GM19240 (cell line): ENCODE measurements around the gene RHBDL2.
"Not testable (repeated sequence)": the region's sequence is repeated elsewhere in the genome, so short reads cannot be mapped to it uniquely, and the experiment has no call there.

Source experiments
- DNase-seq: peaks from one replicate; pipeline ENCODE4 v3.0.0; 2011; ENCODE audit warnings: low spot score; ENCODE audit not compliant: insufficient read length

RHBDL2 gene

GRCh38 chr1:38932571-38932970 is 9.1 kb downstream of the RHBDL2 start:
- no peak for DNase-seq

DNA sequence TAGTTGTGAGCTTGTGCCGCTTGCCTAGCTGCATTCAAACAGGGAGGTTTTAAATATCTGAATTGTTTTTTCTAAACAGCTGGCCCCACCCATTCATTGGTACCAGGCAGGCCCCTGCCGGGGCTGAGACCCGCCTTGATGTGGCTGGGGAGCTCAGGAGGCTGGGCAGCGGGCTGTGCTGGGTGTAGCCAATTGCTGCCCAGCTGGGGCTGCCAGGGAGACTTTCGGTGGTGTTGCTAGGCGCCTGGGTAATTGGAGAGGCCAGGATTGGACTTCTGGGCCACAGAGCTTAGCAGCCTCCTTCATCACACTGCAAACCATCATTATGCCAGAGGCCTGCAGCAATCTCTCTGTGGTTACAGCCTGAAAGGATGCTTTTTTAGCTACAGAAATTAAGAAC is 12.2 kb downstream of the RHBDL2 start:
- no peak for DNase-seq

GRCh38 chr1:38929054-38929453 is 12.6 kb downstream of the RHBDL2 start:
- no peak for DNase-seq

DNA sequence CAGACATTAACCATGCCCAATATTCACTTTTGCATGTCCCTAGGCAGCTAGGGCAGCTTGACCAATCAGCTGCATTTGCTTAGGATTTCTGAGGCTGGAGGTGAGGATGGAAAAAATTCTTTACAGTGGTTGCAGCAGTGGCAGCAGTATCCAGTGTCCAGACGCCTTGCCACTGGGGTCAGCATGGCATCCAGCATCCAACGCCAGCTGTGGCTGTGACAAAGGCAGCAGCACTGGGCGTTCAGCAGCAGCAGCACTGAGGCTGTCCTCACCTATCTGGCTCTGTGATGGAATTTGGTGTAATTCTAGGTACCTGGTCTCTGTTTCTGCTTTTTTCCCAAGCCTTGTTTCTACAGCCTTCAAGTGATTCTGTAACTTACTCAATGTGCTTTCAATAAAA is 15.5 kb downstream of the RHBDL2 start:
- DNase-seq = no peak

GRCh38 chr1:38925391-38925790 is 16.2 kb downstream of the RHBDL2 start:
- no peak for DNase-seq

DNA sequence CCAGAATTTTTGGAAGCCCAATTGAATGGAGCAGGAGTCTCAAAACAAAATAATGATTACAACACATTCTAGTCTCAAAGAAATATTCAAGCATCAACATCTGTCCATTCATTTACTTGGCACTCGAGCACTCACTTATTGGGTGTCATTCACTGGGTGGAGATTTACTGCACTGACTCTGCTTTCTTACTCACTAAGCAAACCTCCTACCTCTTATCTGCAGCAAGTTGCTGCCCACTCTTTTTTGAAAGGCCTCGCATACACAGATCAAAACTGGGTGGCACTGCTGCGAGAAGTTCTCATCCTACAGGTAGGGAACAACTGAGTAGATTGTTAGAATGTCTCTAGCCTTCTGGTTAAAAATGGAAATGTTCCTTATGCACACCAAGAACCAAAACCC is 18.0 kb downstream of the RHBDL2 start:
- no peak for DNase-seq

- DNase-seq = no peak
These were observed 22.5 kb downstream of the RHBDL2 start for GRCh38 chr1:38919130-38919529.

- DNase-seq = no peak
These were observed 23.1 kb downstream of the RHBDL2 start for GRCh38 chr1:38918568-38918967.

DNA sequence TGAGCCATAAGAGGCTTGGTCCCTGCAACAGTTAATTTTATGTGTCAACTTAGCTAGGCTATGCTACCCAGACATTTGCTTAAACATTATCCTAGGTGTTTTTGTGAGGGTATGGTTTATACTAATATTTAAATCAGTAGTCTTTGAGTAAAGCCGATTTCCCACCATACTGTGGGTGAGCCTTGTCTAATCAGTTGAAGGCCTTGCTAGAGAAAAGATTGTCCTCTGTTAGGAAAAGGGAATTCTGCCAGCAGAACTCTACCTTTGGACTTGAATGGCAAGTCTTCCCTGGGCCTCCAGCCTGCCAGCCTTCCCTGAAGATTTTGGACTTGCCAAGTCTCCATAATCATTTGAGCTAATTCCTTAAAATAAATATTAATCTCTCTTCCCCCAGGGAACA is 23.9 kb downstream of the RHBDL2 start:
- DNase-seq = no peak

GRCh38 chr1:38917337-38917736 is 24.3 kb downstream of the RHBDL2 start:
- no peak for DNase-seq

- no peak for DNase-seq
These were observed 26.2 kb downstream of the RHBDL2 start for GRCh38 chr1:38915352-38915948.

DNA sequence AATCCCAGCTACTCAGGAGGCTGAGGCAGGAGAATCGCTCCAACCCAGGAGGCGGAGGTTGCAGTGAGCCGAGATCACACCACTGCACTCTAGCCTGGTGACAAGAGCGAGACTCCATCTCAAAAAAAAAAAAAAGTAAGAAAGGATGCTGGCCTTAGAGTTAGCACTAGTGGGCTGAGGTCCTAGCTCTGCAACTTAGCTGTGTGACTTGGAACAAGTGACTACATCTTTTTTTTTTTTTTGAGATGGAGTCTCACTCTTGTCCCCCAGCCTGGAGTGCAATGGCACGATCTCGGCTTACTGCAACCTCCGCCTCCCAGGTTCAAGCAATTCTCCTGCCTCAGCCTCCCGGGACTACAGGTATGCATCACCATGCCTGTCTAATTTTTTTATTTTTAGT is 26.7 kb downstream of the RHBDL2 start:
- not testable (repeated sequence) for DNase-seq

DNA sequence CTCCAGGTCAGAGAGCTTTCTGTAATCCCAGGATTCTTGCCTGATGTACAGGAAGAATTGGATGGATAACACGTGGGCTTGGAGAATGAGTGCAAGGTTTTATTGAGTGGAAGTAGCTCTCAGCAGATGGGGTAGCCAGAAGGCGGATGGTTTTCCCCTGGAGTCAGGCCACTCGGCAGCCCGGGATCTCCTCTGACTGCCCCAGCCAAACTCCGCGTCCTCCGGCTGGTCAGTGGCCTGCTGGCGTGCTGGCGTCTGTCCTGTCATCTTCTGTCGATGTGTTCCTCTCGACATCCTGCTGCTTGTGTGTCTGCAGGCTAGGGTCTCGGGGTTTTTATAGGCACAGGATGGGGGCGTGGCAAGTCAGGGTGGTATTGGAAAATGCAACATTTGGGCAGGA is 32.8 kb downstream of the RHBDL2 start:
- no peak for DNase-seq

DNA sequence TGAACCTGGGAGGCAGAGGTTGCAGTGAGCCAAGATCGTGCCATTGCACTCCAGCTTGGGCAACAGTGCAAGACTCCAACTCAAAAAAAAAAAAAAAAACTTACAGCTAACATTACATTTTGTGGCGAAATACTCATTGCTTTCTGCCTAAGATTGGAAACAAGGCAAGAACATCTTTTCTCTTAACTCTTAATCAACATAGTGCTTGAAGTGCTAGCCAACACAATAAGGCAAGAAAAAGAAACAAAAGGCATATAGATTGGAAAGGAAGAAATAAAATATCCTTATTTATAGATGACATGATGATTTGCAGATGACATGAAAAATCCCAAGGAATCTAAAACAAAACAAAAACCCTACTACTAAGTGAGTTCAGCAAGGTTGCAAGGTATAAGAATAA is 35.6 kb downstream of the RHBDL2 start:
- DNase-seq = no peak

GRCh38 chr1:38899560-38899959 is 42.1 kb downstream of the RHBDL2 start:
- DNase-seq = no peak

GRCh38 chr1:38898653-38899230 is 42.9 kb downstream of the RHBDL2 start:
- DNase-seq = no peak

DNA sequence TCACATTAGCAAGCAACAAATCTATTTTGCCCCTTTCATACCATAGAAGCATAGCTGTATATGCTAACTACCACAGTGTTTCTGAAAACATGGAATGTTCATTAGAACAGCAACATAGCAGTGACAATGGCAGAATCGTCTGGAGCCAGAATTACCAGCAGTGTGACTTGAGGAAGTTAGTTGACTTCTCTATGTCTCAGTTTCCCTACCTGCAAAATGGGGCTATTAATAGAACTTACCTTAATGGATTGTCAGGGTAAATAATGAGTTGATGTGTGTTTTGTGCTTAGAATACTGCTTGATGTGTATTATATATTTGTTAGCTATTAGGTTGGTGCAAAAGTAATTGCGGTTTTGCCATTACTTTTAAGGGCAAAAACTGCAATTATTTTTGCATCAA is 45.5 kb downstream of the RHBDL2 start:
- no peak for DNase-seq

GRCh38 chr1:38892976-38893375 is 48.7 kb downstream of the RHBDL2 start:
- DNase-seq = no peak

- no peak for DNase-seq
These were observed 49.9 kb downstream of the RHBDL2 start for GRCh38 chr1:38891753-38892152.

DNA sequence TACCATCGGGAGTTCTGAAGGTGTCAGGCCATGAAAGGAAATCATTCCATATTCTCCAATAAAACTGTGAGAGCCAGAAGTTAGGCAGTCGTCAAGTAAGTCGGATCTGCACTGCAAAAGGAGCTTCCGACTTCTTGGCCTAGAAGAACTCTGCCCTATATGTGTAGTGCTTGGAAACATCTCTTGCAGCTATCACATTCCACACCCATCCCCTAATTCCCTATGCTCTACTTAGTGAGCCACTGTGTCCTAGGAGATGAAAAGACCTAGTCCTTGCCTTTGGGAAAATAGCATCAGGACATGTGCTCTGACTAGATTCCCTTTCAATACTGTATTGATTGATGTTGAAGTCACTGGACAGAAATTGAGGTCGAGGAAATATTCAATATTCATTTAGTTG is 52.0 kb downstream of the RHBDL2 start:
- DNase-seq = no peak

- no peak for DNase-seq
These were observed 53.0 kb downstream of the RHBDL2 start for GRCh38 chr1:38888423-38889333.

GRCh38 chr1:38885092-38885491 is 56.5 kb downstream of the RHBDL2 start:
- DNase-seq = no peak

GRCh38 chr1:38881487-38881886 is 60.1 kb downstream of the RHBDL2 start, which contains the start of gene GJA9:
Gene GJA9, minus strand, starts transcription at chr1:38881587. Its CDS starts 5,489 bp downstream, at chr1:38876098.
- no peak for DNase-seq
